Rectal smooth muscle tissue (tissue), 1 donor: Measurements from ENCODE around the gene THSD8.
"Not testable (repeated sequence)": the region's sequence is repeated elsewhere in the genome, so short reads cannot be mapped to it uniquely, and the experiment has no call there.

Experiments used
- H3K27ac ChIP-seq: one replicate; pipeline ENCODE4 v1.7.0; 2013; ENCODE audit warnings: low read depth, low read length, inconsistent platforms
- H3K27me3 ChIP-seq: one replicate; pipeline ENCODE4 v1.7.0; 2013; ENCODE audit warnings: low read length; ENCODE audit not compliant: control insufficient read depth, insufficient read depth
- H3K36me3 ChIP-seq: one replicate; pipeline ENCODE4 v1.7.0; 2013; ENCODE audit warnings: low read length; ENCODE audit not compliant: control insufficient read depth, insufficient read depth
- H3K4me1 ChIP-seq: one replicate; pipeline ENCODE4 v1.7.0; 2013; ENCODE audit warnings: low read length; ENCODE audit not compliant: control insufficient read depth, insufficient read depth
- H3K4me3 ChIP-seq: one replicate; pipeline ENCODE4 v1.7.0; 2013; ENCODE audit warnings: low read length
- H3K9ac ChIP-seq: one replicate; pipeline ENCODE4 v1.7.0; 2013; ENCODE audit warnings: low read length

Gene THSD8

DNA sequence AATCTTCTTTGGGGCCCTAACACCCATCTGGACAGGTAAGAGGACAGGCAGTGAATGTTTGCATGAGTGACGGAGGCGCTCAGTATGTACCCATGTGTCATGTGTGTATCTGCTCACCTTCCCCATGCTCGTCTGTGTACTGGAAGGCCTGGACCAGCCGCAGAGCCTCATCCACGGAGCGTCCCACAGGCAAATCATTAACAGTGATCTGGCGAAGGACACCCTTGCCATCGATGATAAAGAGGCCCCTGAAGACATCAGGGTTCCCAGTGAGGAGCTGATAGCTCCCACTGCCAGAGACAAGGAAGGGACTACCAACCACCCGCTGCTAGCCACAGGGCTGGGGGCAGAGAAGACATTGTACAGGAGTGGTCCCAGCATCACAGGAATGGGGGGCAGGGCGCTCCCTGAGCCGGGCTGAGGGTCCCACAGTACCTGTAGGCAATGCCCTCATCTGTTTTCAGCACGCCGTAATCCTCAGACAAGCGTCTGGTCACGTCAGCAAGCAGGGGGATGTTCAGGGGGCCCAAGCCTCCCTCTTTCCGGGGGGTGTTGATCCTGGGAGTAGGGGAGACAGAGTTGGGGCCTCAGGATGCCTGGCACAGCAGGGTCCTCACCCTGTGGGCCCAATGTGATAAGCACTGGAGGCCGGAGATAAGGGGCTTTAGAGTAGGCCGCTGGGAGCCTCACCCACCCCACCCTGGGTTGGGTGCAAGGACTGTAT is 2.0 kb upstream of the THSD8 start:
- Histone ChIP-seq H3K4me3 (peak overlapping the region; percentile 85), H3K27ac (no peak overlapping the region), H3K27me3 (no peaks in the 10 kb centered on the region), H3K9ac (no peak overlapping the region), H3K4me1 (no peaks in the 10 kb centered on the region), H3K36me3 (peaks cover 12% of the 10 kb centered on the region)

DNA sequence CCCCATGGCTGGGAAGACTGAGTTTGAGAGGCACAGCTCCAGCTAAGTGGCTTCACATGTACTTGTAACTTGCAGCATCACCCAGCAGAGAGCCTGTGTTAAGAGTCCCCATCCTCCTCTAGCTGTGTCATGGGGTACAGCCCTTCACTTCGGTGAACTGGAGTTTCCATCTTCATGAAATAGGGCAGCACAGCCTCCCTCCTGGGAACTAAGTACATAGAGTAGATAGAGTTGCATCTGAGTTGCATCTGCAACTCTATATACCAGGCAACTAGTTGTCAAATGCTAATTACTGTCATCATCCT is 1.5 kb upstream of the THSD8 start:
- H3K36me3 ChIP-seq, result peaks cover 12% of the 10 kb centered on the region
- H3K27ac ChIP-seq, result no peak overlapping the region
- H3K27me3 ChIP-seq, result no peaks in the 10 kb centered on the region
- no peak overlapping the region for H3K9ac ChIP-seq
- H3K4me3 ChIP-seq, result peak overlapping the region; percentile 85
- H3K4me1 ChIP-seq, result no peaks in the 10 kb centered on the region

DNA sequence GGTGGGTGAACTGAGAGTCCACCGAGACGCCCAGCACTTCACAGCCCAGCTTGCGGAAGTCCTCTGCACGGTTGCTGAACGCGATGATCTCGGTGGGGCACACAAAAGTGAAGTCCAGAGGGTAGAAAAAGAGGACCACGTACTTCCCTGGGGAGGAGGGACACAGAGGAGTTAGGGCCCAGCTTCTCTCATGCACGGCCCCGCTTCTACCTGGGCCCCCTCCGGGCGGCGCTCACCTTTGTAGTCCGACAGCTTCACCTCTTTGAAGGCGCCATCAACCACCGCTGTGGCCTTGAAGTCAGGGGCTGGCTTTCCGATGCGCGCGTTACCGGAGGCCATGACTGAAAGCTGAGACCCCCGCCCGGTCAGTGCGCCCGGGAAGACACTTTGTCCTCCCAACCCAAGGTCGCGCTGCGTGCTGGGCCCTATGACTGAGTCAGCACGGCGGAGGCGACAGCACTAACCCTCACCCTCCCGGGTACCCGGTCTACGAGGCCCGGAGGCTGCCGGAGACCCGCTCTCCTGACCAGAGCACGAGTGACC is 875 bp upstream of the THSD8 start:
- H3K4me3 ChIP-seq, result peak overlapping the region; percentile 85
- no peaks in the 10 kb centered on the region for H3K4me1 ChIP-seq
- H3K9ac ChIP-seq, result peak overlapping the region; percentile 71
- H3K36me3 ChIP-seq, result peaks cover 12% of the 10 kb centered on the region
- H3K27me3 ChIP-seq, result no peaks in the 10 kb centered on the region
- peak overlapping the region; percentile 64 for H3K27ac ChIP-seq

DNA sequence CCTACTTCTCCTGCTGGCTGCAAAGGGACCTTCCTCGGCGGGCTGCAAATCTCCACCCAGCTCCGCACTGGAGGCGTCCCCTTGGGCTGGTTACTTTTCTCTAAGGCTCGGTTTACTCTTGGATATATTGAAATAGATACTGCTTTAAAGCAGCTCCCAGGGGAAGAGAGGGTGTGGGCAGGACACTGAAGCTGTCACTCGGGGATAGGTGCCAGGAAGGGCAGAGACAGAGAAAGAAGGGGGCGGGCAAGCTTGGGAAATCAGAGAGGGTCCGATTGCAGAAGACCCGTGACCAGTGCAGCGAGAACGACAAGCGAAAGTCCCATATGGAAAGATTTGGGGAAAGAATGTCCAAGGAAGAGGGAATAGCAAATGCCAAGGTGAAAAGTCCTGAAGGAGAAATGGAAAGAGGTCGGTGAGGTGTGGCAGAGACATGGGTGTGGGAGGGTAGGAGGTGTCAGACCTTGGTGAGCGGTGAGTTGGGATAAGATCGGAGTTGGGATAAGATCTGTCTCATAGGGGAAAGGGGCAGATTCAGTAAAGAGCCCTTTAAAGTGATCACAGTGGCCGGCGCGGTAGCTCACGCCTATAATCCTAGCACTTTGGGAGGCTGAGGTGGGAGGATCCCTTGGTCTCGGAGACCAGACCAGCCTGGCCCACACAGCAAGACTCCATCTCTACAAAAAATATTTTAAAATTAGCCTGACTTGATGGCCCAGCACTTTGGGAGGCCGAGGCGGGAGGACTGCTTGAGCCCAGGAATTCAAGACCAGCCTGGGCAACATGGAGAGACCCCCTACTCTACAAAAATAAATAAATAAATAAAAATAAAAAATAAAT is 618 bp downstream of the THSD8 start:
- Histone ChIP-seq H3K4me3 (peak overlapping the region; percentile 85), H3K4me1 (peaks cover 6% of the 10 kb centered on the region), H3K36me3 (peaks cover 12% of the 10 kb centered on the region), H3K27me3 (no peaks in the 10 kb centered on the region), H3K9ac (peak overlapping the region; percentile 41), H3K27ac (peak overlapping the region; percentile 64)

DNA sequence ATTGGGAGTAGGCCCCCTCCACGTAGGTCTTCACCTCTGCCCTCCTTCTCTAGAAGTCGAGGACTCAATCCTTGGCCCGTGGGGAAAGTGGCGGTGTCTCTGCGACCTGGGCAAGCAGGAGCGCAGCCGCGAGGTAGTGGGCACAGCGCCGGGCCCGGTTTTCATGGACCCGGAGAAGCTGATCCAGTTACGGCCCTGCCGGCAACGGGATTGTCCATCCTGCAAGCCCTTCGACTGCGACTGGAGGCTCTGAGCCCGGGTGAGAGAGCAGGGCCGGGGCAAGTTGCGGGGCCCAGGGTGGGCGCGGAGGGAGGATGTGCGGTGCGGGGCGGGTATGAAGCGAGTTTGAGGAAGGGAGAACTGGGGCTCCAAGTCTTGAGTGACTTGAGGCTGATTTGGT is 2.2 kb downstream of the THSD8 start:
- H3K4me3 ChIP-seq, result no peak overlapping the region
- no peaks in the 10 kb centered on the region for H3K27me3 ChIP-seq
- no peak overlapping the region for H3K9ac ChIP-seq
- peaks cover 12% of the 10 kb centered on the region for H3K36me3 ChIP-seq
- peaks cover 6% of the 10 kb centered on the region for H3K4me1 ChIP-seq
- no peak overlapping the region for H3K27ac ChIP-seq

DNA sequence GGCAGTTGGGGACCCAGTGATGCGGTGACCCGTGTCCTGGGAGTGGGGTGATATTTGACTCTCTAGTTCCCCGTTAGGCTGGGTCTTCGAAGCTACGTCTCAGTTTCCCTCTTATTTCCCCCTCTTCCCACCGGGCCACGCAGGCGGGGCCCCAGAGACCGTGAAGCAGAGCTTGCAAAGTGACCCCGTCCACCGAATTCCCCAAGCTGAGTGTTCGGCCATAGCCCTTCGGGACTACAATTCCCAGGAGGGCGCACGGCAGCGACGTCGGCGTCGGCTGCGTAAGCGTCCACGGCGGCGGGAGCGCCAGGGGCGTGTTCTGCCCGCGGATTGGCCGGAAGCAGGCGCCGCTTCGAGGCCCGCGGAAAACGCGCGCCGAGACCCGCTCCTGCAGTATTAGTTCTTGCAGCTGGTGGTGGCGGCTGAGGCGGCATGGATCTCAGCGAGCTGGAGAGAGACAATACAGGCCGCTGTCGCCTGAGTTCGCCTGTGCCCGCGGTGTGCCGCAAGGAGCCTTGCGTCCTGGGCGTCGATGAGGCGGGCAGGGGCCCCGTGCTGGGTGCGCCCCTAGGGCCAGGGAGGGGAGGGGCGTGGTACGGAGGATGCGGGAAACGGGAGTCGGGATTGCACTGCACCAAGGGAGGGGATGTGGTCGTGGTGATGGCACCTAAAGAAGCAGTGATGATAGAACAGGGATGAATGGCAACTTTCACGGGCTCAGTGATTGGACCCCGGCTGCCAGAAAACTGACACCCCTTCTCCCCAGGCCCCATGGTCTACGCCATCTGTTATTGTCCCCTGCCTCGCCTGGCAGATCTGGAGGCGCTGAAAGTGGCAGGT is 4.6 kb downstream of the THSD8 start, which contains the start of gene RNASEH2A:
RNASEH2A (plus strand) TSS at position 343 of the 840 bp plus-strand sequence; CDS start at position 433, 90 bp downstream.
- no peaks in the 10 kb centered on the region for H3K27me3 ChIP-seq
- peaks cover 6% of the 10 kb centered on the region for H3K4me1 ChIP-seq
- peak within 1 kb of the TSS; percentile 72 for H3K27ac ChIP-seq
- H3K4me3 ChIP-seq, result peak within 1 kb of the TSS; percentile 91
- peak within 1 kb of the TSS; percentile 72 for H3K9ac ChIP-seq
- no peaks in the 10 kb centered on the region for H3K36me3 ChIP-seq

DNA sequence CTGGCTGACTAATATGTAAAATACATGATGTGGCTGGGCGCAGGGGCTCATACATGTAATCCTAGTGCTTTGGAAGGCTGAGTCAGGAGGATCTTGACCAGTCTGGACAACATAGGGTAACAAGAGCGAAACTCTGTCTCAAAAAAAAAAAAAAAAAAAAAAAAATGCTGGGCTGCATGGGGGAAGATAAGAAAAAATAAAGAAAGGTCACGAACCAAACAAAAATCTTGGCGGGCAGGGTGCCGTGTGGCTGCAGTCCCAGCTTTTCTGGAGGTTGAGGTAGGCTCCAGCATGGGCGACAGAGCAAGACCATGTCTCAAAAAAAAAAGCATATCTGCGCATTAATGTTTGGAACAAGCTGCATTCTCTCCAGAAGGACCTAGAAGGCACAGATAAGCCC is 13.2 kb downstream of the THSD8 start:
- no peak overlapping the region for H3K9ac ChIP-seq
- no peaks in the 10 kb centered on the region for H3K4me1 ChIP-seq
- H3K36me3 ChIP-seq, result peaks cover 2% of the 10 kb centered on the region
- H3K27me3 ChIP-seq, result no peaks in the 10 kb centered on the region
- no peak overlapping the region for H3K27ac ChIP-seq
- no peak overlapping the region for H3K4me3 ChIP-seq

DNA sequence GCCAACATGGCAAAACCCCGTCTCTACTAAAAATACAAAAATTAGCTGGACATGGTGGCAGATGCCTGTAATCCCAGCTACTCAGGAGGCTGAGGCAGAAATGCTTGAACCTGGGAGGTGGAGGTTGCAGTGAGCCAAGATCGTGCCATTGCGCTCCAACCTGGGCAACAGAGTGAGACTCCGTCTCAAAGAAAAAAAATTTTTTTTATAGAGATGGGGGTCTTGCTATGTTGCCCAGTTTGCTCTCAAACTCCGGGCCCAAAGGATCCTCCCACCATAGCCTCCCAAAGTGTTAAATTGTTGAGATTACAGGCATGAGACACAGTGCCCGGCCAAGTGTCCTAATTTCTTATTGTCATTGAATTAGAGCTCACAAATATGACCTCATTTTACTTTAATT is 15.3 kb downstream of the THSD8 start:
- H3K27ac ChIP-seq, H3K4me1 ChIP-seq, H3K4me3 ChIP-seq, H3K9ac ChIP-seq, H3K27me3 ChIP-seq, H3K36me3 ChIP-seq: not testable (repeated sequence)

DNA sequence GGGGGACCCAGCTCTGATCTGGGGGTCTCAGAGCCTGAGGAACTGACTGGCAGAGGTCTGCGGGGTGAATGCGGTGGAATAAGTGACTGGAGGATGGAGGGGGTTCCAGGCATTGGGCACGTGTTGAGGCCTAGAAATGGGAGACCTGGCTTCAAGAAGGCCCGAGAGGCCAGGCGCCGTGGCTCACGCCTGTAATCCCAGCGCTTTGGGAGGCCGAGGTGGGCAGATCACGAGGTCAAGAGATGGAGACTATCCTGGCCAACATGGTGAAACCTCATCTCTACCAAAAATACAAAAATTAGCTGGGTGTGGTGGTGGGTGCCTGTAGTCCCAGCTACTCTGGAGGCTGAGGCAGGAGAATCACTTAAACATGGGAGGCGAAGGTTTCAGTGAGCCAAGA is 15.9 kb downstream of the THSD8 start:
- not testable (repeated sequence) for H3K27ac ChIP-seq, H3K27me3 ChIP-seq, H3K4me1 ChIP-seq

DNA sequence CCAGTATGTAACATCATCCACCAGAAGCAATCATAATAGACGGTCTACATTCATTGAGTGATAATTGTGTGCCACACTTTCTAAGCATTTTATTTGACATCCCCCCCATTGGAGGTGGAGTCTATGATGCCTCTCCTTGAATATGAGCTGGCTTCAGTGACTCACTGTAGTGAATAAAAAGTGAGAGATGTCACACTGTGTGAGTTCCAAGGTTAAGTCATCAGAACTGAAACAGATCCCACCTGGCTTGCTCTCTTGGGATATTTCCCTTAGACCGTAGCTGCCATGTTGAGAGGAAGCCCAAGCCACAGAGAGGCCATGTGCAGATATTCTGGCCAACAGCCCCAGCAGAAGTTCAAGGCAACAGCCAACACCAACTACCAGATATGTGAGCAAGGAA is 19.9 kb downstream of the THSD8 start:
- H3K4me1 ChIP-seq, result no peaks in the 10 kb centered on the region
- no peak overlapping the region for H3K9ac ChIP-seq
- no peak overlapping the region for H3K4me3 ChIP-seq
- H3K27me3 ChIP-seq, result peaks cover 11% of the 10 kb centered on the region
- H3K36me3 ChIP-seq, result no peaks in the 10 kb centered on the region
- H3K27ac ChIP-seq, result no peak overlapping the region

More for the DNA sequence above, 15.9 kb downstream of the THSD8 start:
- H3K4me3 ChIP-seq, H3K9ac ChIP-seq, H3K36me3 ChIP-seq: not testable (repeated sequence)

DNA sequence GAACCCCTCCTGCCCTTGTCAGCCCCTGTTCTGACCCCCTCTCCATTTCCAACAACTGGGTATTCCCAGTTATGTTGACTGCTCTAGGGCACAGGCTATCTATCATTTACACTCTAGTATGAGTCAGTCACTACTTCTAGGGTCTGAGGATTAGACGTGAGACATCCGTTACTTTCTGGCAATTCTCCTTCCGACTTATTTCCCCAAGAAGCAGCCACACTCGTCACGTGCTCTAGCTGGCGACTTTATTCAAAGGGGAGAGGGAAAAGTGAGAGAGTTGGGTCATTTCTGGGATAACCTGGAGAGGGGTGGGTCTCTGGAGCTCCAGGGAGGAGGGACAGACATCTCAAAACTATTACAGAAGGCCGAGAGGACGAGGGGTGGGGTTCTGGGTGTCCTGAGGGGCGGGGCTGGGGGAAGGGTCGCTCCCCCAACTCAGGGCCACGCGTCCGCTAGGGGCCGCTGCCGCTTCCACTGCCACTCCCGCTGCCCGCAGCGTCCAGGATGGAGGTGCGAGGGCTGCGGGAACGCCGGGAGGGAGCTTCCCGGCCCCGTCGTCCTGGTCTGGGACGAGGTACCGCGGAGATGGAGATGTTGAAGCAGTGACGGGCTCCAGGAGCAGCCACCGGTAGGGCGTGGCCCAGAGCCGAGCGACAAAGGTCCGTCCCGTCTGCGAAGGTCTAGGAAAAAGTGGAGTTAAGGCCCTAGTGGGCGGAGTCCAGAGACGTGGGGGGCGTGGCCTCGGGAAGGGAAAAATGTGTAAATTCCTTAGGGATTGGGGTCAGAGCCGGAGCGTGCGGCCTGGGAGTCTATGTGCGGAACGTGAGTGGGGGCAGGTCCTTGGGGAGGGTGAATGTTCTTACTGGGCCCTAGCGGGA is 23.6 kb downstream of the THSD8 start:
- Histone ChIP-seq H3K4me3 (no peak overlapping the region), H3K27me3 (peaks cover 21% of the 10 kb centered on the region), H3K27ac (no peak overlapping the region), H3K9ac (no peak overlapping the region), H3K4me1 (no peaks in the 10 kb centered on the region), H3K36me3 (no peaks in the 10 kb centered on the region)
